ENCODE results near the gene REV3L.
"Not testable (repeated sequence)": the region's sequence is repeated elsewhere in the genome, so short reads cannot be mapped to it uniquely, and the experiment has no call there.

REV3L gene

GRCh38 chr6:111520524-111520923 is 37.5 kb upstream of the REV3L start:
- Histone ChIP-seq H3K27me3 (ENCODE audit: control insufficient read depth, insufficient read depth, low read length) (no peaks in the 10 kb centered on the region), H3K4me1 (ENCODE audit: control insufficient read depth, insufficient read depth, low read length) (peaks cover 14% of the 10 kb centered on the region), H3K4me3 (ENCODE audit: low read depth, low read length) (no peak overlapping the region), H3K36me3 (ENCODE audit: control insufficient read depth, insufficient read depth, low read length) (no peaks in the 10 kb centered on the region), H3K9me3 (ENCODE audit: control insufficient read depth, insufficient read depth, low read length) (no peaks in the 10 kb centered on the region), H3K9ac (ENCODE audit: low read depth, low read length) (no peak overlapping the region)

- Histone ChIP-seq H3K27me3 (ENCODE audit: control insufficient read depth, insufficient read depth, low read length) (no peaks in the 10 kb centered on the region), H3K4me1 (ENCODE audit: control insufficient read depth, insufficient read depth, low read length) (peaks cover 3% of the 10 kb centered on the region), H3K4me3 (ENCODE audit: low read depth, low read length) (no peak overlapping the region), H3K9ac (ENCODE audit: low read depth, low read length) (no peak overlapping the region), H3K36me3 (ENCODE audit: control insufficient read depth, insufficient read depth, low read length) (no peaks in the 10 kb centered on the region), H3K9me3 (ENCODE audit: control insufficient read depth, insufficient read depth, low read length) (no peaks in the 10 kb centered on the region)
Observed at GRCh38 chr6:111517965-111518364, 34.9 kb upstream of the REV3L start.

GRCh38 chr6:111515259-111515658 is 32.2 kb upstream of the REV3L start:
- H3K9ac ChIP-seq (ENCODE audit: low read depth, low read length), result no peak overlapping the region
- no peaks in the 10 kb centered on the region for H3K9me3 ChIP-seq (ENCODE audit: control insufficient read depth, insufficient read depth, low read length)
- H3K4me1 ChIP-seq (ENCODE audit: control insufficient read depth, insufficient read depth, low read length), result peaks cover 3% of the 10 kb centered on the region
- H3K36me3 ChIP-seq (ENCODE audit: control insufficient read depth, insufficient read depth, low read length), result no peaks in the 10 kb centered on the region
- H3K27me3 ChIP-seq (ENCODE audit: control insufficient read depth, insufficient read depth, low read length), result no peaks in the 10 kb centered on the region
- no peak overlapping the region for H3K4me3 ChIP-seq (ENCODE audit: low read depth, low read length)

- not testable (repeated sequence) for H3K4me1 ChIP-seq (ENCODE audit: control insufficient read depth, insufficient read depth, low read length); H3K9ac ChIP-seq (ENCODE audit: low read depth, low read length); H3K4me3 ChIP-seq (ENCODE audit: low read depth, low read length); H3K9me3 ChIP-seq (ENCODE audit: control insufficient read depth, insufficient read depth, low read length); H3K36me3 ChIP-seq (ENCODE audit: control insufficient read depth, insufficient read depth, low read length); H3K27me3 ChIP-seq (ENCODE audit: control insufficient read depth, insufficient read depth, low read length)
Observed at GRCh38 chr6:111514531-111514930, 31.5 kb upstream of the REV3L start.

GRCh38 chr6:111507219-111507618 is 24.2 kb upstream of the REV3L start:
- H3K36me3 ChIP-seq (ENCODE audit: control insufficient read depth, insufficient read depth, low read length); H3K4me3 ChIP-seq (ENCODE audit: low read depth, low read length); H3K9ac ChIP-seq (ENCODE audit: low read depth, low read length); H3K9me3 ChIP-seq (ENCODE audit: control insufficient read depth, insufficient read depth, low read length); H3K27me3 ChIP-seq (ENCODE audit: control insufficient read depth, insufficient read depth, low read length): not testable (repeated sequence)
- peaks cover 16% of the 10 kb centered on the region for H3K4me1 ChIP-seq (ENCODE audit: control insufficient read depth, insufficient read depth, low read length)

- H3K4me1 ChIP-seq (ENCODE audit: control insufficient read depth, insufficient read depth, low read length), result peaks cover 17% of the 10 kb centered on the region
- not testable (repeated sequence) for H3K4me3 ChIP-seq (ENCODE audit: low read depth, low read length); H3K36me3 ChIP-seq (ENCODE audit: control insufficient read depth, insufficient read depth, low read length); H3K9ac ChIP-seq (ENCODE audit: low read depth, low read length); H3K27me3 ChIP-seq (ENCODE audit: control insufficient read depth, insufficient read depth, low read length); H3K9me3 ChIP-seq (ENCODE audit: control insufficient read depth, insufficient read depth, low read length)
Observed at GRCh38 chr6:111505498-111505897, 22.5 kb upstream of the REV3L start.

GRCh38 chr6:111503660-111504059 is 20.6 kb upstream of the REV3L start:
- no peak overlapping the region for H3K9ac ChIP-seq (ENCODE audit: low read depth, low read length)
- H3K36me3 ChIP-seq (ENCODE audit: control insufficient read depth, insufficient read depth, low read length), result no peaks in the 10 kb centered on the region
- no peaks in the 10 kb centered on the region for H3K27me3 ChIP-seq (ENCODE audit: control insufficient read depth, insufficient read depth, low read length)
- no peaks in the 10 kb centered on the region for H3K9me3 ChIP-seq (ENCODE audit: control insufficient read depth, insufficient read depth, low read length)
- H3K4me1 ChIP-seq (ENCODE audit: control insufficient read depth, insufficient read depth, low read length), result peaks cover 17% of the 10 kb centered on the region
- no peak overlapping the region for H3K4me3 ChIP-seq (ENCODE audit: low read depth, low read length)

GRCh38 chr6:111503194-111503593 is 20.2 kb upstream of the REV3L start:
- H3K36me3 ChIP-seq (ENCODE audit: control insufficient read depth, insufficient read depth, low read length), result no peaks in the 10 kb centered on the region
- H3K9ac ChIP-seq (ENCODE audit: low read depth, low read length), result no peak overlapping the region
- H3K27me3 ChIP-seq (ENCODE audit: control insufficient read depth, insufficient read depth, low read length), result no peaks in the 10 kb centered on the region

GRCh38 chr6:111502154-111502553 is 19.1 kb upstream of the REV3L start:
- Histone ChIP-seq H3K36me3 (ENCODE audit: control insufficient read depth, insufficient read depth, low read length) (no peaks in the 10 kb centered on the region), H3K4me1 (ENCODE audit: control insufficient read depth, insufficient read depth, low read length) (peaks cover 14% of the 10 kb centered on the region), H3K27me3 (ENCODE audit: control insufficient read depth, insufficient read depth, low read length) (no peaks in the 10 kb centered on the region), H3K9ac (ENCODE audit: low read depth, low read length) (no peak overlapping the region), H3K4me3 (ENCODE audit: low read depth, low read length) (no peak overlapping the region), H3K9me3 (ENCODE audit: control insufficient read depth, insufficient read depth, low read length) (no peaks in the 10 kb centered on the region)

More at GRCh38 chr6:111503194-111503593, 20.2 kb upstream of the REV3L start:
- H3K4me3 ChIP-seq (ENCODE audit: low read depth, low read length), result no peak overlapping the region
- peaks cover 17% of the 10 kb centered on the region for H3K4me1 ChIP-seq (ENCODE audit: control insufficient read depth, insufficient read depth, low read length)
- H3K9me3 ChIP-seq (ENCODE audit: control insufficient read depth, insufficient read depth, low read length), result no peaks in the 10 kb centered on the region

- Histone ChIP-seq H3K9ac (ENCODE audit: low read depth, low read length) (no peak overlapping the region), H3K9me3 (ENCODE audit: control insufficient read depth, insufficient read depth, low read length) (no peaks in the 10 kb centered on the region), H3K36me3 (ENCODE audit: control insufficient read depth, insufficient read depth, low read length) (no peaks in the 10 kb centered on the region), H3K27me3 (ENCODE audit: control insufficient read depth, insufficient read depth, low read length) (no peaks in the 10 kb centered on the region), H3K4me1 (ENCODE audit: control insufficient read depth, insufficient read depth, low read length) (peaks cover 11% of the 10 kb centered on the region), H3K4me3 (ENCODE audit: low read depth, low read length) (no peak overlapping the region)
Observed at GRCh38 chr6:111499269-111499793, 16.3 kb upstream of the REV3L start.

- no peaks in the 10 kb centered on the region for H3K27me3 ChIP-seq (ENCODE audit: control insufficient read depth, insufficient read depth, low read length)
- no peak overlapping the region for H3K4me3 ChIP-seq (ENCODE audit: low read depth, low read length)
- H3K9me3 ChIP-seq (ENCODE audit: control insufficient read depth, insufficient read depth, low read length), result no peaks in the 10 kb centered on the region
- H3K4me1 ChIP-seq (ENCODE audit: control insufficient read depth, insufficient read depth, low read length), result peaks cover under 1% of the 10 kb centered on the region
- H3K9ac ChIP-seq (ENCODE audit: low read depth, low read length), result no peak overlapping the region
- H3K36me3 ChIP-seq (ENCODE audit: control insufficient read depth, insufficient read depth, low read length), result no peaks in the 10 kb centered on the region
Observed at GRCh38 chr6:111494951-111495635, 12.1 kb upstream of the REV3L start.

- Histone ChIP-seq H3K36me3 (ENCODE audit: control insufficient read depth, insufficient read depth, low read length) (no peaks in the 10 kb centered on the region), H3K4me3 (ENCODE audit: low read depth, low read length) (no peak overlapping the region), H3K27me3 (ENCODE audit: control insufficient read depth, insufficient read depth, low read length) (no peaks in the 10 kb centered on the region), H3K9me3 (ENCODE audit: control insufficient read depth, insufficient read depth, low read length) (no peaks in the 10 kb centered on the region), H3K9ac (ENCODE audit: low read depth, low read length) (no peak overlapping the region), H3K4me1 (ENCODE audit: control insufficient read depth, insufficient read depth, low read length) (peaks cover 3% of the 10 kb centered on the region)
Observed at GRCh38 chr6:111492499-111492898, 9.5 kb upstream of the REV3L start.

Measured in iPS-15b (cell line).